Spleen (tissue), 11 donors: ENCODE data around the gene SBSN. TPM values are rescaled to one million over a fixed set of nuclear protein-coding genes. Genes with fewer than 3 reads are reported as not detected.

Experiments
- DNase-seq: peaks from one replicate; pipeline ENCODE4 v3.0.0-alpha.2; 2020
- H3K27ac ChIP-seq, 8 donors: fragments of 200-600 bp; sonication (generic) in 7 of 8; 1 replicate in 4 of 8; 2 replicates in 4 of 8; pipeline versions ENCODE4 v1.5.0 to v1.8.0; 2016 to 2021; ENCODE audit warnings: inconsistent platforms in 4 of 8, mild to moderate bottlenecking in 4 of 8, moderate library complexity in 1 of 8
- H3K27me3 ChIP-seq, 7 donors: fragments of 200-600 bp; sonication (generic) in 6 of 7; replicated peaks in 1 of 7; 1 replicate in 4 of 7; 2 replicates in 3 of 7; pipeline versions ENCODE4 v1.5.0 to v1.8.0; 2016 to 2021; ENCODE audit warnings: inconsistent platforms in 3 of 7, mild to moderate bottlenecking in 1 of 7
- H3K36me3 ChIP-seq, 6 donors: fragments of 200-600 bp; sonication (generic) in 5 of 6; 1 replicate in 4 of 6; 2 replicates in 2 of 6; pipeline versions ENCODE4 v1.5.0 to v1.8.0; 2016 to 2021; ENCODE audit warnings: inconsistent platforms in 2 of 6
- H3K4me1 ChIP-seq, 6 donors: fragments of 200-600 bp; sonication (generic) in 5 of 6; 1 replicate in 3 of 6; 2 replicates in 3 of 6; pipeline versions ENCODE4 v1.5.0 to v1.8.0; 2016 to 2021; ENCODE audit warnings: inconsistent platforms in 3 of 6
- H3K4me3 ChIP-seq, 8 donors: fragments of 200-600 bp; sonication (generic) in 7 of 8; 1 replicate in 4 of 8; 2 replicates in 4 of 8; pipeline versions ENCODE4 v1.5.0 to v1.8.0; 2016 to 2021; ENCODE audit warnings: inconsistent platforms in 4 of 8, mild to moderate bottlenecking in 4 of 8, moderate library complexity in 2 of 8
- H3K9me3 ChIP-seq, 8 donors: fragments of 200-600 bp; sonication (generic) in 7 of 8; 1 replicate in 4 of 8; 2 replicates in 4 of 8; pipeline versions ENCODE4 v1.5.0 to v1.8.0; 2016 to 2021; ENCODE audit warnings: inconsistent platforms in 4 of 8
- POLR2A ChIP-seq, 3 donors: fragments of 450-650 bp; IDR thresholded peaks; one replicate each; pipeline ENCODE4 v1.5.1; 2017; ENCODE audit warnings: antibody characterized with exemption in 3 of 3, mild to moderate bottlenecking in 1 of 3
- POLR2AphosphoS5 ChIP-seq, 3 donors: sonication (generic); formaldehyde crosslinking; IDR thresholded peaks; one replicate each; pipeline ENCODE4 v1.5.1; 2017; ENCODE audit warnings: antibody characterized with exemption in 3 of 3
- WGBS, 5 donors: extraction: QIAGEN DNeasy Blood & Tissue Kit in 3 of 5; methylation state at CpG; one replicate each; pipeline versions ENCODE4 v1.1.5 to v1.1.7; 2013 to 2018; 5-methylcytosine and 5-hydroxymethylcytosine counted together
- intact Hi-C: fragments of 100-400 bp; cut with DNase I; formaldehyde crosslinking; loops from one replicate; pipeline ENCODE4 v1.15.0; 2023; ENCODE audit warnings: low total_unique reads
- polyA plus RNA-seq, 3 donors: library from polyadenylated mRNA; stranded (reverse); fragments of 200-250 nt; gene quantifications; one replicate each; pipeline ENCODE4 v1.2.1, GENCODE V29; 2013
- total RNA-seq, 7 donors: library from RNA; depleted of rRNA in 3 of 7; stranded (reverse); fragments of >200 nt in 3 of 7; fragmentation: NEBNext Ultra II Directional in 4 of 7; extraction: Animal tissue kit (Norgen Biotek cat#: 25700) in 4 of 7; gene quantifications; one replicate each; pipeline versions ENCODE4 v1.1.0 to v1.2.1, GENCODE V29; 2016 to 2021
- TF ChIP-seq, protein P1 (sequence below), 11 experiments: fragments of 200-600 bp in 7 of 11; fragments of 450-650 bp in 4 of 11; sonication (generic) in 4 of 11; IDR thresholded peaks in 8 of 11; conservative IDR thresholded peaks in 3 of 11; 1 replicate in 7 of 11; 2 replicates in 4 of 11; pipeline versions ENCODE4 v1.4.0 to v1.8.0; 2016 to 2021; ENCODE audit warnings: antibody characterized with exemption in 11 of 11, inconsistent platforms in 4 of 11, mild to moderate bottlenecking in 1 of 11
- donor health status: healthy with polysubstance abuse.
- donor health status: DM: no; HTN: no; CAD: no; lungs with moderate emphysema.
- donor health status: DM: no; HTN: no; CAD: no.
- donor health status: Bipolar disorder and iron deficiency.
- donor health status: healthy.
- donor health status: DM: no; HTN: no; CAD: no.
- donor health status: DM: yes; HTN: yes; CAD: no.

Gene SBSN
- total and polyA plus RNA-seq, 10 donors, result 0.05 to 0.33 (median 0.19) TPM; not detected in 7

DNA sequence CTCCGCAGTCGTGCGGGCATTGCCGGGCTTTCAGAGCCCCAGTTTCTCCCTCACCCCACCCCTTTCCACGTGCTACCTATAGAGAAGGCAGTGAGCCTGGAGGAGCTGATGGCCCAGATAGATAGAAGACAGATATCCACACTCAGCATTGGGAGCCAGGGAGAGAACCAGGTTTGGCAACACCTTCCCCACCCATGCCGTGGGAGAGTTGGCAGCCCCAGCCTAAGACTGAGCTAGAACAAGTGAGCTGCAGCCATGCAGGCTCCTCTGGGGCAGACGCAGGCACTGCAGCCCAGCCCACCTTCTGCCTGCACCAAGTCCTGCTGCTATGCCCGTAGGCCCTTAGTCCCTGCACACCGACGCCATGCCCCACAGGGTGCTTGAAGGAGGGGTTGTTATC is 27.5 kb downstream of the SBSN start:
- no peak for TF ChIP-seq POLR2AphosphoS5 (IDR thresholded peaks at IDR 0.05)
- no peak for TF ChIP-seq POLR2A (IDR thresholded peaks at IDR 0.05)
- TF ChIP-seq, protein P1, sequence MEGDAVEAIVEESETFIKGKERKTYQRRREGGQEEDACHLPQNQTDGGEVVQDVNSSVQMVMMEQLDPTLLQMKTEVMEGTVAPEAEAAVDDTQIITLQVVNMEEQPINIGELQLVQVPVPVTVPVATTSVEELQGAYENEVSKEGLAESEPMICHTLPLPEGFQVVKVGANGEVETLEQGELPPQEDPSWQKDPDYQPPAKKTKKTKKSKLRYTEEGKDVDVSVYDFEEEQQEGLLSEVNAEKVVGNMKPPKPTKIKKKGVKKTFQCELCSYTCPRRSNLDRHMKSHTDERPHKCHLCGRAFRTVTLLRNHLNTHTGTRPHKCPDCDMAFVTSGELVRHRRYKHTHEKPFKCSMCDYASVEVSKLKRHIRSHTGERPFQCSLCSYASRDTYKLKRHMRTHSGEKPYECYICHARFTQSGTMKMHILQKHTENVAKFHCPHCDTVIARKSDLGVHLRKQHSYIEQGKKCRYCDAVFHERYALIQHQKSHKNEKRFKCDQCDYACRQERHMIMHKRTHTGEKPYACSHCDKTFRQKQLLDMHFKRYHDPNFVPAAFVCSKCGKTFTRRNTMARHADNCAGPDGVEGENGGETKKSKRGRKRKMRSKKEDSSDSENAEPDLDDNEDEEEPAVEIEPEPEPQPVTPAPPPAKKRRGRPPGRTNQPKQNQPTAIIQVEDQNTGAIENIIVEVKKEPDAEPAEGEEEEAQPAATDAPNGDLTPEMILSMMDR (IDR thresholded peaks at IDR 0.05 in 8 of 11, conservative IDR thresholded peaks at IDR 0.05 in 3 of 11), result no peak
- Histone ChIP-seq H3K27ac (no peak overlapping the region), H3K4me3 (no peak overlapping the region), H3K27me3 (peaks cover 0 to 33% (median 0%) of the 10 kb centered on the region in 7 donors), H3K36me3 (no peaks in the 10 kb centered on the region), H3K4me1 (peaks cover 0 to 3% (median 1%) of the 10 kb centered on the region in 6 donors), H3K9me3 (no peaks in the 10 kb centered on the region)
- intact Hi-C loops, result no loop called here
- DNase-seq, result no peak
- 83 to 91% (median 89%) methylated on average over 9 to 10 of the region's 10 CpGs for WGBS, 5 donors

- no peak overlapping the region for H3K4me3 ChIP-seq
- 64 to 84% (median 76%) methylated on average over 8 to 9 of the region's 9 CpGs for WGBS, 5 donors
- intact Hi-C loops, result loop anchor here (10.0 kb wide), 1 partner anchor 144 kb away; the partner anchor contains the start of gene FFAR3
- DNase-seq, result no peak
- peaks cover 0 to 36% (median 0%) of the 10 kb centered on the region in 7 donors for H3K27me3 ChIP-seq
- H3K4me1 ChIP-seq, result peaks cover 0 to 11% (median 7%) of the 10 kb centered on the region in 6 donors
- H3K36me3 ChIP-seq, result no peaks in the 10 kb centered on the region
- TF ChIP-seq POLR2AphosphoS5 (IDR thresholded peaks at IDR 0.05), result no peak
- TF ChIP-seq, protein P1 (IDR thresholded peaks at IDR 0.05 in 8 of 11, conservative IDR thresholded peaks at IDR 0.05 in 3 of 11), result no peak
- no peak for TF ChIP-seq POLR2A (IDR thresholded peaks at IDR 0.05)
- H3K27ac ChIP-seq, result no peak overlapping the region
- no peaks in the 10 kb centered on the region for H3K9me3 ChIP-seq
Observed at GRCh38 chr19:35498984-35499527, 29.1 kb downstream of the SBSN start.

DNA sequence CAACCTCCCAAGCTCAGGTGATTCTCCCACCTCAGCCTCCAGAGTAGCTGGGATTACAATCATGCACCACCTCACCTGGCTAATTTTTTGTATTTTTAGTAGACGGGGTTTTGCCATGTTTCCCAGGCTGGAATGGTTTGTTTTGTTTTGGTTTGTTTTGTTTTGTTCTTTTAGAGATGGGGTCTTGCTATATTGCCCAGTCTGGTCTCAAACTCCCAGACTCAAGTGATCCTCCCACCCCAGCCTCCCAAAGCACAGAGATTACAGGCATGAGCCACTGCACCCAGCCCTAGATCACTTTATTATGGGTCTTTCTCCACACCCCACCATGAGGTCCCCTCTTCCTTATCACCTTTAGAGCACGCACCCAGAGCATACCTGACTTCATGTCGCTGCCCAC is 29.9 kb downstream of the SBSN start:
- Histone ChIP-seq H3K36me3 (no peaks in the 10 kb centered on the region), H3K9me3 (no peaks in the 10 kb centered on the region), H3K27ac (no peak overlapping the region), H3K4me1 (peaks cover 0 to 11% (median 7%) of the 10 kb centered on the region in 6 donors), H3K4me3 (no peak overlapping the region), H3K27me3 (peaks cover 0 to 43% (median 0%) of the 10 kb centered on the region in 7 donors)
- intact Hi-C loops, result loop anchor here (10.0 kb wide), 1 partner anchor 143 kb away; the partner anchor contains the start of gene FFAR3
- DNase-seq, result no peak
- TF ChIP-seq POLR2A (IDR thresholded peaks at IDR 0.05) (no peak), POLR2AphosphoS5 (IDR thresholded peaks at IDR 0.05) (no peak)
- TF ChIP-seq, protein P1 (IDR thresholded peaks at IDR 0.05 in 8 of 11, conservative IDR thresholded peaks at IDR 0.05 in 3 of 11), result no peak
- WGBS, 5 donors, result 80 to 98% (median 89%) methylated on average over 3 of the region's 3 CpGs

DNA sequence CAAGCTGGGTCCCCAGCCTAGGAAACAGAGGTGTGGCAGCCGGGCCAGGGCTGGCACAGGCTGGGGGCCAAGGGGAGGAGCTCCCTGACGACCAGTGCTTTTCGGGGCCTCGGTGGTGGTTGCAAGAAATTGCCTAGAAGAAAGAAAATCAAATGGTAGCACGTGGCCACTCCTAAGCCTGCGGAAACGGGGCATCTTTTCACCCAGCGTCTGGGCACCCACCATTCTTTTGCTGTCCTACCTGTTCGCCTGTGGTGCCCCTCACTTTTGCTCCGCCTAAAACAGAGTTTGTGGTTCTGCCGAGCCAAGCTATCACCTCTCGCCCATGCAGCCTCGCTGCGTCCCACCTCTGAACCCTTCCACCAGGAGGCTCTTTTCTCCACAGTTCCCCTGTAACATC is 30.7 kb downstream of the SBSN start:
- DNase-seq, result no peak
- H3K4me3 ChIP-seq, result no peak overlapping the region
- 75 to 87% (median 83%) methylated on average over 14 of the region's 14 CpGs for WGBS, 5 donors
- peaks cover 0 to 11% (median 7%) of the 10 kb centered on the region in 6 donors for H3K4me1 ChIP-seq
- H3K36me3 ChIP-seq, result no peaks in the 10 kb centered on the region
- no peak overlapping the region for H3K27ac ChIP-seq
- no peaks in the 10 kb centered on the region for H3K9me3 ChIP-seq
- TF ChIP-seq POLR2AphosphoS5 (IDR thresholded peaks at IDR 0.05) (no peak), POLR2A (IDR thresholded peaks at IDR 0.05) (no peak)
- TF ChIP-seq, protein P1 (IDR thresholded peaks at IDR 0.05 in 8 of 11, conservative IDR thresholded peaks at IDR 0.05 in 3 of 11), result no peak
- peaks cover 0 to 38% (median 0%) of the 10 kb centered on the region in 7 donors for H3K27me3 ChIP-seq
- intact Hi-C loops, result loop anchor here (10.0 kb wide), 1 partner anchor 143 kb away; the partner anchor contains the start of gene FFAR3
